Posterior cingulate gyrus (tissue), 11 donors: ENCODE data around the gene SPAG16.
"Not testable (repeated sequence)": the region's sequence is repeated elsewhere in the genome, so short reads cannot be mapped to it uniquely, and the experiment has no call there.

Experiments
- DNase-seq, 10 donors: peaks; one replicate each; pipeline versions ENCODE4 v3.0.0 to v3.0.0-alpha.2; 2020 to 2021; ENCODE audit warnings: mixed read lengths in 3 of 10
- intact Hi-C: fragments of 100-400 bp; cut with DNase I; formaldehyde crosslinking; loops from one replicate; pipeline ENCODE4 v1.15.1; 2023

SPAG16 gene

DNA sequence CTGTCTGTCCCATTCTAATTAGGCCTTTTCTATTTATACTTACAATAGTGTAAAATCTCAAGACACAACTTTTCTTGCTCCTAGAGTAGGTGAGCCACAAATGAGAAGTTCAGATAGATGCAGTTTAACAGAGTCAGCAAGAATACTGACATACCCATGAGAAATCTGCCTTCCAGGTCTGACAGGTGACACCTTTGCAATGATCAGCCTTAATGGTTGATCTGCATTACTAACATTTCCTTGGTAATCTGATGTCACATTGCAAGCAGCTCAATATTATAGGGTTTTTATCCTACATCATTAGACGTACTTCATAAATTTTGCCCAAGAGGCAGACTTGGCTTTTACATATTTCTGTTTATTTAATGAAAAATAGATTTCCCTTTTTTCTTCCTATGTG is 767.3 kb downstream of the SPAG16 start:
- intact Hi-C loops = no loop called here
- no peak for DNase-seq

DNA sequence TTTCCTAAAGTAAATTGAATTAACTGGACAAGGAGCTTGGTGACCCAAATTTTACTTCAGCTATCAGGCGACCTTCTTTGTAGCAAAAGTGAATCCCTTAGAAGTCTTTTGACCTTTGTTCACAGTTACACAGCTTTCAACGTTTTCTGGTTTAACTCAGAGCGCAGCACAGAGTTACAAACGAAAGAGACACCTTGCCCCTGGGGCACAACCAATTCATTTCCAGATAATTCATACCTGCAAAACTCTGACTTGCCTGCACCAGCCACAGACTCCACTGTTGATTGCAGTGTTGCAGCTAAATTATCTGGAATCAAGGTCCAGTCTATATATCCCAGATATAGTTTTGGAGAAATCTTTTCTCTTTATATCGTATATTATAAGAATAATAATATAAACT is 768.0 kb downstream of the SPAG16 start:
- intact Hi-C loops = no loop called here
- DNase-seq = peak in 1 of 10 donors; percentile 10

DNA sequence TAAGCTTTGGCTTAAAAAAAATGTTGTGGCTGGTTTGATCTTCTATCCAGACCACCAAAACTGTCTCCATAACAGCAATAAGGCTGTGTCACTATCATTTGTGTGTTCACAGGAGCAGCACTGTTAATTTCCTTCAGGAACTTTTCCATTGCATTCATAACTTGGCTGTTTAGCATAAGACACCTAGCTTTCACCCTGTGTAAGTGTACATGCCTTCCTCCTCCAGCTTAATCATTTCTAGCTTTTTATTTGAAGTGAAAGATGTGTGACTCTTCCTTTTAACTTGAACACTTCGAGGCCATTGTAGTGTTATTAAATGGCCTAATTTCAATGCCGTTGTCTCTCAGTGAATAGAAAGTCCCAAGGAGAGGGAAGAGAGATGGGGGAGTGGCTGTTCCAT is 773.7 kb downstream of the SPAG16 start:
- intact Hi-C loops = no loop called here

DNA sequence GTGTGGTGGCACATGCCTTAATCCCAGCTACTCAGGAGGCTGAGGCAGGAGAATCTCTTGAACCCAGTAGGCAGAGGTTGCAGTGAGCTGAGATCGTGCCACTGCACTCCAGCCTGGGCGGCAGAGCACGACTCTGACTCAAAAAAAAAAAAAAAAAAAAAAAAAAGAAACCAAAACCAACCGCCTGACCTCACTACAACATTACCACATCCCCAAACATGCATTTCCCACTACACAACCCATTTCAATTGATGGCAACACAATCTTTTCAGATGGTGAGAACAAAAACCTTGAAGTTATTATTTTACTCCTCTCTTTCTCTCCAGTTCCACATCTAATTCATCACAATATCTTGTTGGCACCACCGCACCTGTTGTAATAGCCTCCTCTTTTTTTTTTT is 778.0 kb downstream of the SPAG16 start:
- intact Hi-C loops, DNase-seq: not testable (repeated sequence)

More for the DNA sequence above, 773.7 kb downstream of the SPAG16 start:
- DNase-seq = no peak

DNA sequence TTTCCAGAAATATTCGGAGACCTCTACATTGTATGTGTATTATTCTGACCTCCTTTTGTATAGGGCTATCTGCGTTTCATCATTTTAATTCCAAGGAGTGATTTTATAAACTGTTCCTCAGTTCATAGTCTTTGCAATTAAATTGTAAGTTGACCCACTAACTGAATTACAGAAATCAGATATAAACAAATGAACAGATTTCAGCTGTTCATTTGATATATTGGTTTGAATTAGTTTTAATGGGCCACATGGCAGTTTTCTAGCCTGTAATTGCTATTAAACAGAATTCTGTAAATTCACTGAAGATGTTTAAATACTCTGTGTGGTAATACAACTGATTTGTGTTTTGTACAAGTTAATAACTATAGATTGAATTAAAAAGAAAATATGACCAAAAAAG is 780.2 kb downstream of the SPAG16 start:
- intact Hi-C loops = no loop called here
- no peak for DNase-seq

DNA sequence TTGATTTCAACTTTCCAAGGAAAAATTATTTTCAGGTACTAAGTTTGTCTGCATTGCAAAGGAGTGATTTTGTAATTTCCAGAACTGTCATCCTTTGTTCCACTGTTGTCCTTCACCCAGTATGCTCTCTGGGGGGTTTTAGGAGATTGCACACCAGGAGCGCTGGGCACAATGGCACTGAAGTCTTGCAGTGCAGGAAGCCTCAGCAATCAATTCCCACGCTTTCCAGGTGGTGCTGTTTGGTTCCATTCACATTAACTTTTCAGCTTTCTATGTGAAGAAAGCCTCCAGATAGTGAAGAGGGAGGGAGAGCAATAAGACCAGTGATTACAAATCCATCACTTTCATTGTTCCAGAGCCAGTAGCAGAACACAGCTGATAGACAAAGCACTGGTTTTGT is 782.6 kb downstream of the SPAG16 start:
- no peak for DNase-seq
- intact Hi-C loops = no loop called here

DNA sequence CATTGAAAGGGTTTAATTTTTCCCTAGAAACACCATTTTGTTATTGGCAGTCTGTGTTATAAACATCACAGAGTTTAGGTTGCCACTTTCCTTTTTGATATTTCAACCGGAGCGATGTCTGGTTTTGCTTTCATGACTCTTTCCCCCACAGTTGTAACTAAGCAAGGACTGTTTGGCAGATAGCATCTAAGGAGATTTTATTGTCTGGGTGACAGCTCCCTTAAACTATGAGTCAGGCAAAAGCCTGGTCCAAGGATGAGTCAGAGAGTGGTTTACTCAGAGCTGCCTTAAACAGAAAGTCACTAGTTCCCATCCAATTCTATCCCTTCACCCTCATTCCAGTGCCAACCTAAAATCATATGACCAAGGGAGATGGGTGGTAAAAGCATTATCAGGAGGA is 785.0 kb downstream of the SPAG16 start:
- intact Hi-C loops = no loop called here
- DNase-seq = no peak

DNA sequence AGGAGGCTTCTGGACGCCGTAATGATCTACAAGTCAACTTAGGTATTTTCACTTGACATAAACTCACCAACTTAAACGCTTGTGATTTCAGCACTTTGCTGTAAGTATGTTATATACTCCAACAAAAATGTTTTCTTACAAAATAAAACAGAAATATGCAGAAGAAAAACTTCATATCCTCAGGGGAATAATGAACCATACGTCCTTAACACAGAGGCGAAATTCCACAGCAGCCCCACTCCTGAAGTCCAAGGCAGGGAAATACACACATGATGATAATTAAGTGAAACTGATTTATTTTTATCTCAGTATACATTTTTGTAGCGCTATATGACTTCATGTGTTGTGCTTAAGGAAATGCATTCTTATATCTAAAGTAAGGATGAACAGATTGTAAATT is 791.2 kb downstream of the SPAG16 start:
- intact Hi-C loops = no loop called here
- DNase-seq = peak in 1 of 10 donors; percentile 35

DNA sequence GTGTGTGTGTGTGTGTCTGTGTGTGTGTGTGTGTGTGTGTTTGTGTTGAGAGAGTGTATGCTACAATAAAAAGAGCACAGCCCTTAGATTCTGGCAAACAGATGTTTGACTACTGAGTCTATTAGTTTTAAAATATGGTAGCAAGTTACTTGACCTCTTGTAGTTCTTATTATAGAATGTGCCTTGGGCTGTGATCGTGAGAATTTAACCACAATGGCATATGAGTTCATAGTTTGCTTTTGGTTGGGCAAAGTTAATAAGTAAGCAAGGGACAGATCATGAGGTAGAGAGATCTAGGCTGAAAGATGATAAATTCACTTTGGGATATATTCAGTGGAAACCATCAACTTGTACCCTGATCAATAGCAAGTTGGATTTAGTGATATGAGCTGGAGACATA is 792.3 kb downstream of the SPAG16 start:
- intact Hi-C loops = no loop called here
- no peak for DNase-seq

DNA sequence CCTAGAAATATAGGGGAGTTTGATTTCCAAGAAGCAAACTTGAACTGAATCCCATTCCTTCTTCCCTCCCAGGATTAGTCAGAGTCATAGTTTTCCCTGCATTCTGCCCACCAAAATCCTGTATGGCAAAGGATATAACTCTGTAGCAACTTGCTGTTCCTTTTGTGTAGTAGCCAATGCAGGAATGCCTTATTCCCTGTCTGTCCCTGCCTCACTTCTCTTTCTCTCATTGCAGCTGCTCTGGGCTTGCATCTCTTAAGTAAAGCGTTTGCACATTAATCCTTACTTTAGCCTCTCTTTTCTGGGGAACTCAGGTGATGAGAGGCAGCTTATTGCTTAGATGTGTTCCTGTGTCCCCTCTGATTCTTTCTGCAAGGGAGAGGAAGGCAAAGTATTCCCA is 793.5 kb downstream of the SPAG16 start:
- DNase-seq = no peak

DNA sequence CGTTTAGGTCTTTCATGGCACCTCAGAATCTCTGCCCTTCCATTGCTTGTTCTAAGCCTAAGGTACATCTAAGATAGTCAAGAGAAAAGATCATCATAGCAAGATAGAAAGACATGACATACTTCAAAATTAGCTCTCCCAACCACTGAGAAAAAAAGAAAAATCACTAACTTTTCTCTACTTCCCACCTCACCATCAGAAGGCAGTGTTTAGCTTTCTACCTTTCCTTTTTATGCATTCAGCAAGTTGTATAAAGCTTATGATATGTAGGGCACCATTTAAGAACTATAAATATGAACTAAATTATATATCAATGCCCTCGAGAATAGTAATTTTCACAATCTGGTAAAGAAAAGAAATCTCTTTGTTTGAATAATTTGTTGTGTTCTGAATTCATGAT is 794.8 kb downstream of the SPAG16 start:
- intact Hi-C loops = no loop called here
- no peak for DNase-seq

More for the DNA sequence above, 793.5 kb downstream of the SPAG16 start:
- intact Hi-C loops = no loop called here

DNA sequence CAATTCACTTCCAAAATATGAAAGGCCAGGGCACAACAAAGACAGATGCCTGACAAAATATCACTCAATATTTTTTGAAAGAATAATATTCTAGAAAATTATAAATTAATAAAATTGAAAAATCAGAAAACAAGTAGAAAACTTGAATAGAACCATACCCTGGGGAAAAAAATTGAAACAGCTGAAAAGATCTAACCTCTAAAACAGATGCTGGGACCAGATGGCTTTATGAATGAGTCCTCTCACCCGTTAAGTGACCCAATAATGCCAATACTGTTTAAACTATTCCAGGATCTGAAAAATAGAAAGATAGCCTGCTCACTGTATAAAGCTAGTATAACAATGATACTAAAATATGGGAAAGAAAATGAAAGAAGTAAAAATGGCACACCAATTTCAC is 804.3 kb downstream of the SPAG16 start:
- DNase-seq = no peak

DNA sequence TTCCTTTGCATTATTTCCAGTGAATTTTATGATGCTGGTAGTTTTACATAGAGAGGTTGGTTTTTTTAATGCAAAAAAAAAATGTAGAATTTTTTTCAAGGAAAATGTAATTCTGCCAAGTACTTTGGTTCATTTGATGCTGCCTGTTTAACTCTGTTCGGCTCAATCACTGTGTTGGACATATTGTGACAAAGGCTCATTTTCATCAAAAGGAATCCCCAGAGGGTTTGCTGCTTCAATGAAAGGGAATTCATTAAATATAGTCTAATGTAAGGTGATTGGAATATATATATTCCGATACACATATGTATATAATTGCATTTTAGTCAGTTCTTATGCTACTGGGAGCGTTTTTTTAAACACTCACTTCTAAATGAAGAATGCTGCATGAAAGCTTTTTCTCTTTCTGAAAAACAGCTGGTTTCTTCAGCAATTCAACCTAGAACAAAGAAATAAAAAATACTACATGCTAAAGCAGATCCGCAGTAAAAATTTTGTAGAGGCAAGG is 812.0 kb downstream of the SPAG16 start:
- no peak for DNase-seq
- intact Hi-C loops = no loop called here

More for the DNA sequence above, 804.3 kb downstream of the SPAG16 start:
- intact Hi-C loops = no loop called here

DNA sequence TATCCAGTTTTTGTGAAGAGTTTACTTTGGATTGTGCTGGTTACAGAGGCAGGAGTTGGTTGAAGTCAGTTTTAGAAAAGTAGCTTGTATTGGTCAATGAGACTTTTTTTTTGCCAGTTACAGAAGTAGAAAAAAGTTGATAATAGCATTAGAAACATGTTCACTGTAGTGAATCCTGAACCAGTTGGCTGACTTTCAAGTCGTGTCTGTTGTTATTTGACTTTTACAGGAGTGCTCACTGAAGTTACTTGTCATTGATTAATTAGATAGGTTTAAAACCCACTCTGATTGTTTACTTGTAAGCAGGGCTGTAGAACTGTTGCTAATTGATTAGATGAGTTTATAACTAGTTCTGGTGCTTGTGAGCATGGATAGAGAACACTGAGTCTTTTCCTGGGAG is 814.5 kb downstream of the SPAG16 start:
- no peak for DNase-seq
- intact Hi-C loops = no loop called here

DNA sequence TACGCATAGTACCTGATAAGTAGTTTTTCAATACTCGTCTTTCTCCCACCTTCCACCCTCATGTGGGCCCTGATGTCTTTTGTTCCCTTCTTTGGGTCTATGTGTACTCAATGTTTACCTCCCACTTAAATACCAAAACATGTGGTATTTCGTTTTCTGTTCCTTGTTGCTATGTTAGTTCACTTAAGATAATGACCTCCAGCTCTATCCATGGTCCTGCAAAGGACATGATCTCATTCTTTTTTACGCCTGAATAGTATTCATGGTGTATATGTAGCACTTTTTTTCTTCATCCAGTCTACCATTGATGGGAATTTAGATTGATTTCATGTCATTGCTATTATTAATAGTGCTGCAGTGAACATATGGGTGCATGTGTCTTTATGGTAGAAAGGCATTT is 816.2 kb downstream of the SPAG16 start:
- no peak for DNase-seq
- intact Hi-C loops = no loop called here

DNA sequence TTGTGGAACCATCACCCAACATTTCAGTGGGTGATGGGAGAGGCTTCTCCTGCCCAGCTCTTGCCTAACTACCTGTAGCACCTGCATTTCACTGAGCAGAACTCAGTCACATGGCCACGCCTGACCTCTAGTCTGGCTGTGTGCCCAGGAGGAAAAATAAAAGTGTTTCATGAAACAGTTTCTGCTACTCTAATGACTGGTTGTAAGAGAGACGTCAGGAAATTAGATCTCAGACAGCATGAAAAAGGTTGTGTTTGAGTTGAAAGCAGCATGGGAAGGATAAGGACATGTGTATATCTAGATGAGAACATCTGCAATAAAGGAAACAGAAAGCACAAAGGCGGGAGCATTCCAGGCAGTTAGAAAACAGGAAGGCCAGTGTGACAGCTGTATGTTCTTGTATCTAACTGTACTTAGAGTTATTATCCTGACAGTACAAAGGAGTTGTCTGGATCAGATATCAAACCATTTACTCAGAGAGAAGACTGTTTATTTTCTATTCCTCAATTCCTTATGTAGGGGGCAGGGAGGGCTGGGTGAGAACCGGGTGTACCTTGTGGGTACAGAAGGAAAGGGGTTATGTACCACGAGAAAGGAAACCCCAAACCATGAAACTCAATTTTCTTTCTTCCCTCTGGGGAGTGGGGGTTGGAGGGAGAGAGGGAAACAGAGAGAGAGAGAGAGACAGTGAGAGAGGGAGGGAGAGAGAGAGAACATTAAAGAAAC is 819.2 kb downstream of the SPAG16 start:
- no peak for DNase-seq
- intact Hi-C loops = no loop called here

DNA sequence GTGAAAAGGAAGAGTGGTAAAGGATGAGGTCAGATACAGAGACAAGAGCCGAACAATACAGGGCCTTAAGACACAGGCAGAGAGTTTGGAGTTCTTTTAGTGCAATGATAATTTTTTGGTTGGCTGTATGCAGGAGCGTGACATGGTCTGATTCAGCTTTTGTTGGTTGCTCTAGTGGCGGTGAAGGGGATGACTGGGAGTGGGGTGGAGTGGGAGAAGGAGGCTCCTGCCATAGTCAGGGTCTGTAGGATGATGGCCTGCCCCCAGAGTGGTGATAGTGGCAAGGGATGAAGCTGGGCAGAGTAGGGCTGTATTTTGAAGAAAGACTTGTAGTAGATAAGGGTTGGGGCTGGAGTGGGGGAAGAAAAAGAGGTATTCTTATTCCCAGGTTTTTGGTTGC is 820.0 kb downstream of the SPAG16 start:
- no peak for DNase-seq
- intact Hi-C loops = no loop called here

DNA sequence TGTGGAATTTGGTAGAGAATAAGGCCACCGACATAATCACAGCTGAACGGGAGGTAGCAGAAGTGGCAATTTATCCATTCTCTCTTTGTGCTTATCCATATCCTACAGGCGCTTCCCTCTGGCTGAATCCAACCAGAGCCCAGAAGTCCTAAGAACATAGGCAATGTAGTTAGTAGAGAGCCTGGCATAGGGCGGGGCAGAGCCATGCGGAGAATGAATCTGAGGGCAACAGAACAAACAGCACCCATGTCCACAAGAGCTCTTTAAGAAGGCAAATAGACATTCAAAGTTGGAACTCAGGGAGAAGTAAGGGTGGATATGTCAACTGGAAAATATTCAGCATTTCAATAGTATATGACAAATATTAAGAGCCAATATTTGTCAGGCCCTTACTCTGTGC is 820.7 kb downstream of the SPAG16 start:
- DNase-seq = no peak
- intact Hi-C loops = no loop called here

DNA sequence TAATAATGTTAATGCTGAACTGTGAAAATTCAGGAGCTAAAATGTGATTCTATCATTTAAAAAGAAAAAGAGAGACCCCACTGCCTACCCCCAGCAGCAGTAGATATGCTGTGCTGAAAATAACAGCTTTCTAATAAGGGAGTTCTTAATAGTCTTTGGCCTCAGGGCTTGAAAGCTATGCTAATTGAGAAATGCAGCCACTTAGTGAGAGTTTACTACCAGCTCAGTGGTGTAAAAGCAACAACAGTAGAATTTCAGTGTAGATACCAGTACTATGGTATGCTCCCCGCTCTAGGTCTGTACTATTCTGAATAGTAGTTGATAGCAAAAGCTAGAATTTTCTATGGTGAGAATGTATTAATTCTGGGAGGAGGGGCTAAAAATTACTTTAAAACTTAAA is 823.5 kb downstream of the SPAG16 start:
- intact Hi-C loops = no loop called here
- no peak for DNase-seq

DNA sequence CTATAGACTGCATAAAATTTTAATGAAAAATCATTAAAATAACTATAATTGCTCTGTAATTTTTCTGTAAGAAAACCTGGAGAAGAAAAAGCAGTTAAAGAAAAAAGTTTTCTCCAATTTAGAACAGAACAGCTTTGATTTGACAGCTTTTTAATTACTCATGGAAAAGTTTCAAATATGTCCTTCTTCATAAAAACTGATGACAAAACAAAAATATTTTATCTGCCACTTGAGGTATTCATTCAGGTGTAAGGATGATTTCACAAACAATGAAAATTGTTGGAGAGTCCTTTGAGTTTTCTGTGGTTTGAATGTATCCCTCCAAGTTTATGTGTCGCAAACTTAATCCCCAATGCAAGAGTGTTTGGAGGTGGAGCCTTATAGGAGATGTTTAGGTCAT is 824.3 kb downstream of the SPAG16 start:
- intact Hi-C loops = no loop called here
- no peak for DNase-seq

DNA sequence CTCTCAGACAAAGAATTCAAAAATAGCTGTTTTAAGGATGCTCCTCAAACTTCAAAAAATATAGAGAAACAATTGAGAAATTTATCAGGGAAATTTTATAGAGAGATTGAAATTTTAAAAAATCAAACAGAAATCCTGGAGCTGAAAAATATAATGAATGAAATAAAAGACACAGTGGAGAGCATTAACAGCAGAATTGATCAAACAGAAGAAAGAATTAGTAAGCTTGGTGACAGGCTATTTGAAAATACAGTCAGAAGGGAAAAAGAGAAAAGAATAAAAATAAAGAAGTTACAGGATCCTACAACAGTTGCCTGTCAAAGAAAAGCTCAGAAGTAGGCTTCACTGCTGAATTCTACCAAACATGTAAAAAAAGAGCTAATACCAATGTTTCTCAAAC is 832.8 kb downstream of the SPAG16 start:
- intact Hi-C loops = no loop called here
- no peak for DNase-seq

DNA sequence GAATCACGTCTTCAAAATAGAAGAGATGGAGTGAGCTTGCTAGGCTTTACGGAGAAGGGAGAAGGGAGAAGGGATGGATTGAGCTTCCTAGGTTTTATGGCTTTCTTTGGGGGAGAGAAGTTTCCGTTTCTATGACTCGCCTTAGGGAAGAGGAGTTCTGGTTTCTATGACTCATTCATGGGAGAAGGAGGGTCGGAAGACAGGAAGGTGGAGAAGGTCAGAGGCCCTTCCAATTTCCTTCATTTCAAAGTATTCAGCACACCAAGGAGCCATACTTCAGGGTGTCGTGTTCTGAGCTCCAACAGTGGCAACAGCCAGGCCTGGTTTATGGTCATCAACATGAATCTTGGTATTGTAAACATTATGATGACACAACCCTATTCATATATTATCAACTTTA is 841.9 kb downstream of the SPAG16 start:
- DNase-seq = no peak
- intact Hi-C loops = no loop called here

DNA sequence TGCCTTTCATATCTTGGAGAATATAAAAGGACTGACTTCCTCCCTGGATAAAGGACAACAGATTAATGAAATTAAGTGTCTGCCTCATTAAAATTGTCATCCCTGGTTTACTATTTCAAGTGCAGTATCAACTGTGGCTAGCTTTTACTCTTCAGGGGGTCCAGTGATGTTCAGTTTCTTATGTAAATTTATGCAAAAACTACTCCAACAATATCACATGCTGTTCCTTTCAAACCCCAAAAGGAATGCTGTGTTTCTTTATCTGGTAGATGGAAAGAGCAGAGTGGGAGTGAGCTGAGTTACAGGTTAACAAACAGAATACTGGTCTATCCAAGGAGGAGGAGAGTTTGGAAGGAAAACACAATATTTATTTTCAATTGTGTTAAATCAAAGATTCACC is 842.9 kb downstream of the SPAG16 start:
- no peak for DNase-seq
- intact Hi-C loops = no loop called here
